Endothelial cell of umbilical vein (primary cell): Measurements from ENCODE around the gene TMPRSS3. TPM values are rescaled to one million over a fixed set of nuclear protein-coding genes. Genes with fewer than 3 reads are reported as not detected.

Experiments
- BruUV-seq: library from RNA; stranded (reverse); fragments of 400-500 nt; replicated peaks from 2 replicates; lab custom pipeline; 2021; lab: Mats Ljungman, UMichigan
- CTCF ChIA-PET: fragments of 300-600, 350-600 bp; sonication (Branson Sonifier 250); formaldehyde crosslinking; loops from one replicate; lab custom pipeline; 2021; ENCODE audit warnings: antibody characterized with exemption, inconsistent platforms; lab: Charles Lee
- POLR2A ChIA-PET: fragments of 300-600, 350-600 bp; sonication (Branson Sonifier 250); formaldehyde crosslinking; loops from one replicate; lab custom pipeline; 2021; ENCODE audit warnings: antibody characterized with exemption, inconsistent platforms; lab: Charles Lee
- DNase-seq: peaks from one replicate; pipeline ENCODE4 v3.0.0-alpha.2; 2011; ENCODE audit warnings: low read depth, low spot score
- FAIRE-seq: peaks from 2 replicates; lab custom pipeline; 2011; peaks lifted over from hg19 to GRCh38; lab: Jason Lieb, UNC
- H2AFZ ChIP-seq: 2 replicates; pipeline ENCODE4 v1.6.0; 2012; ENCODE audit warnings: low read depth, low read length, control low read depth, inconsistent platforms
- H3K27ac ChIP-seq: 2 replicates; pipeline ENCODE4 v1.5.1; 2011; ENCODE audit warnings: low read depth, mild to moderate bottlenecking, control low read depth, low read length, moderate library complexity; ENCODE audit not compliant: insufficient read depth
- H3K27me3 ChIP-seq, 2 experiments: 2 replicates each; pipeline versions ENCODE4 v1.6.0 to v1.6.1; 2011; ENCODE audit warnings: low read length in 2 of 2, mixed read lengths in 1 of 2; ENCODE audit not compliant: control insufficient read depth in 2 of 2, insufficient read depth in 2 of 2
- H3K36me3 ChIP-seq, 2 experiments: 2 replicates in 1 of 2; 3 replicates in 1 of 2; pipeline ENCODE4 v1.5.1; 2011; ENCODE audit warnings: low read length in 2 of 2, mild to moderate bottlenecking in 1 of 2, moderate library complexity in 1 of 2; ENCODE audit not compliant: control insufficient read depth in 2 of 2, insufficient read depth in 2 of 2; ENCODE audit errors: extremely low read depth in 1 of 2
- H3K4me1 ChIP-seq: 3 replicates; pipeline ENCODE4 v1.5.1; 2011; ENCODE audit warnings: mild to moderate bottlenecking, low read length; ENCODE audit not compliant: control insufficient read depth, insufficient read depth; ENCODE audit errors: extremely low read depth
- H3K4me2 ChIP-seq: 2 replicates; pipeline ENCODE4 v1.6.1; 2011; ENCODE audit warnings: low read length, control low read depth, mixed read lengths; ENCODE audit not compliant: insufficient read depth
- H3K4me3 ChIP-seq, 3 experiments: fragments of 200-600 bp in 1 of 3; sonication (generic), shearing (Covaris generic) in 1 of 3; replicated peaks in 1 of 3; 2 replicates each; pipeline ENCODE4 v1.5.1; 2011 to 2016; ENCODE audit warnings: control low read depth in 3 of 3, low read length in 3 of 3, mild to moderate bottlenecking in 2 of 3, inconsistent platforms in 1 of 3, low read depth in 1 of 3, moderate library complexity in 1 of 3; ENCODE audit not compliant: insufficient read depth in 1 of 3
- H3K79me2 ChIP-seq: 2 replicates; pipeline ENCODE4 v1.6.0; 2012; ENCODE audit warnings: low read length, inconsistent platforms; ENCODE audit not compliant: control insufficient read depth, insufficient read depth
- H3K9ac ChIP-seq: replicated peaks from 2 replicates; pipeline ENCODE3; 2011; ENCODE audit warnings: low read length, control low read depth; ENCODE audit not compliant: insufficient read depth; ENCODE audit errors: extremely low read depth
- H3K9me1 ChIP-seq: replicated peaks from 3 replicates; pipeline ENCODE4 v1.6.0; 2011; ENCODE audit warnings: mild to moderate bottlenecking, low read length; ENCODE audit not compliant: control insufficient read depth, insufficient read depth; ENCODE audit errors: extremely low read depth
- H3K9me3 ChIP-seq: replicated peaks from 2 replicates; pipeline ENCODE4 v1.5.1; 2012; ENCODE audit warnings: low read length, inconsistent platforms; ENCODE audit not compliant: control insufficient read depth, insufficient read depth
- H4K20me1 ChIP-seq: replicated peaks from 2 replicates; pipeline ENCODE3; 2011; ENCODE audit warnings: mild to moderate bottlenecking, low read length; ENCODE audit not compliant: control insufficient read depth, insufficient read depth; ENCODE audit errors: extremely low read depth
- CTCF ChIP-seq, 2 donors: IDR thresholded peaks; 1 replicate in 1 of 2; 2 replicates in 1 of 2; pipeline ENCODE4 v1.5.1; 2011; ENCODE audit warnings: low read length in 2 of 2, mild to moderate bottlenecking in 2 of 2, moderate library complexity in 2 of 2, control low read depth in 1 of 2, inconsistent platforms in 1 of 2, low read depth in 1 of 2; ENCODE audit not compliant: insufficient read depth in 1 of 2; ENCODE audit errors: extremely low read depth in 1 of 2
- EZH2 ChIP-seq: IDR thresholded peaks from 2 replicates; pipeline ENCODE4 v1.6.1; 2012; ENCODE audit warnings: borderline replicate concordance, low read depth, mild to moderate bottlenecking, moderate library complexity, low read length, inconsistent platforms; ENCODE audit not compliant: severe bottlenecking
- FOS ChIP-seq: IDR thresholded peaks from 2 replicates; pipeline ENCODE4 v1.6.1; 2011; ENCODE audit warnings: mild to moderate bottlenecking, low read length, moderate library complexity, borderline replicate concordance; ENCODE audit not compliant: insufficient read depth
- GATA2 ChIP-seq: IDR thresholded peaks from 2 replicates; pipeline ENCODE4 v1.7.0; 2011; ENCODE audit warnings: low read depth, mild to moderate bottlenecking, moderate library complexity, mixed read lengths, low read length; ENCODE audit not compliant: insufficient read length, insufficient read depth
- JUN ChIP-seq: IDR thresholded peaks from 2 replicates; pipeline ENCODE4 v1.6.1; 2011; ENCODE audit warnings: borderline replicate concordance, low read depth; ENCODE audit not compliant: insufficient read length, insufficient read depth
- MAX ChIP-seq: IDR thresholded peaks from 2 replicates; pipeline ENCODE4 v1.6.1; 2011; ENCODE audit not compliant: insufficient read depth, insufficient read length
- MYC ChIP-seq: IDR thresholded peaks from one replicate; pipeline ENCODE4 v1.6.1; 2011; ENCODE audit warnings: mild to moderate bottlenecking, low read depth, low read length
- POLR2A ChIP-seq: IDR thresholded peaks from 2 replicates; pipeline ENCODE4 v1.6.1; 2012; ENCODE audit warnings: low read depth, mild to moderate bottlenecking, control low read depth, low read length
- POLR2AphosphoS5 ChIP-seq: IDR thresholded peaks from 2 replicates; pipeline ENCODE4 v1.6.1; 2012; ENCODE audit warnings: low read depth, mild to moderate bottlenecking, control low read depth, low read length, moderate library complexity; ENCODE audit not compliant: insufficient read depth
- dilution Hi-C: fragments of 300-500 bp; cut with MboI; formaldehyde crosslinking; loops from one replicate; pipeline ENCODE4 v1.15.0; 2019; ENCODE audit warnings: low sequenced_read_pairs; ENCODE audit not compliant: extremely low pct_ligation_motif_present
- intact Hi-C: fragments of 100-400 bp; cut with micrococcal nuclease; formaldehyde crosslinking; loops from one replicate; pipeline ENCODE4 v1.10.0; 2022
- polyA plus RNA-seq, 4 experiments: library from polyadenylated mRNA; depleted of rRNA in 3 of 4; stranded (reverse) in 3 of 4; unstranded in 1 of 4; fragments of >200 nt; gene quantifications; 2 replicates each; pipeline versions ENCODE4 v1.2.1 to v1.2.3, GENCODE V29; 2011 to 2012; ENCODE audit warnings: missing spikeins in 1 of 4
- total RNA-seq: library from RNA; stranded (reverse); gene quantifications from 2 replicates; pipeline ENCODE4 v1.2.3, GENCODE V29; 2021

Gene TMPRSS3
- total and polyA plus RNA-seq, 2 donors (not counting 3 experiments of a cell fraction or from before 2014, with no cell fraction given), result not detected

- Histone ChIP-seq H3K4me2 (no peak overlapping the region), H4K20me1 (no peaks in the 10 kb centered on the region), H3K79me2 (no peaks in the 10 kb centered on the region), H3K9ac (no peak overlapping the region), H3K36me3 (no peaks in the 10 kb centered on the region), H3K27ac (no peak overlapping the region), H3K9me1 (no peaks in the 10 kb centered on the region), H2AFZ (no peak overlapping the region), H3K4me1 (no peaks in the 10 kb centered on the region), H3K9me3 (no peaks in the 10 kb centered on the region), H3K4me3 (no peak overlapping the region), H3K27me3 (peaks cover 2 to 11% of the 10 kb centered on the region in 2 experiments)
- dilution Hi-C loops, result no loop called here
- DNase-seq (no peak), FAIRE-seq (no peak)
- ChIA-PET POLR2A (no interaction called here), CTCF (interaction anchor here (1.1 to 3.1 kb wide), 4 partner anchors 16 to 39 kb away, joined by 3 to 10 read pairs (median 4); no protein-coding TSS in a partner anchor)
- TF ChIP-seq GATA2, result no peak
- TF ChIP-seq POLR2A, result no peak
- TF ChIP-seq JUN, result no peak
- TF ChIP-seq MYC, result no peak
- TF ChIP-seq CTCF (IDR thresholded peaks at IDR 0.05; ENCODE audit: extremely low read depth in 1 of 2, insufficient read depth in 1 of 2, low read depth in 1 of 2, low read length in 2 of 2), result no peak
- TF ChIP-seq MAX, result no peak
- TF ChIP-seq POLR2AphosphoS5, result no peak
- TF ChIP-seq EZH2, result no peak
- TF ChIP-seq FOS, result no peak
- no TSS peak for BruUV-seq
- intact Hi-C loops, result no loop called here
Observed at GRCh38 chr21:42341776-42342542, 53.9 kb downstream of the TMPRSS3 start.
